GM12878 (cell line): Measurements from ENCODE around the gene PPL. TPM values are rescaled to one million over a fixed set of nuclear protein-coding genes. Genes with fewer than 3 reads are reported as not detected.

Experiments used
- ATAC-seq: fragments of 200-7000 bp; cut with Tn5 transposase; 3 replicates; pipeline ENCODE4 v1.9.1; 2020; ENCODE audit warnings: mild to moderate bottlenecking, moderate library complexity
- BruUV-seq: library from RNA; stranded (reverse); fragments of 400-500 nt; replicated peaks from 2 replicates; lab custom pipeline; 2021; lab: Mats Ljungman, UMichigan
- CTCF ChIA-PET: fragments of 300-600 bp; sonication (Branson Sonifier 250); formaldehyde crosslinking; extraction: SDS; loops from one replicate; lab custom pipeline; 2021; ENCODE audit warnings: inconsistent platforms; lab: Yijun Ruan, JAX
- POLR2A ChIA-PET: fragments of 350-600 bp; formaldehyde crosslinking; extraction: SDS; loops from one replicate; lab custom pipeline; 2021; ENCODE audit warnings: inconsistent platforms; lab: Charles Lee
- RAD21 ChIA-PET: fragments of 300-600 bp; sonication (Branson Sonifier 250); formaldehyde crosslinking; loops from one replicate; lab custom pipeline; 2023; ENCODE audit warnings: antibody characterized with exemption; ENCODE audit not compliant: unreplicated experiment; lab: Charles Lee
- SMC1A ChIA-PET: fragments of 300-600 bp; sonication (Branson Sonifier 250); formaldehyde crosslinking; loops from one replicate; lab custom pipeline; 2023; ENCODE audit not compliant: unreplicated experiment, uncharacterized antibody; lab: Charles Lee
- DNase-seq: peaks from one replicate; pipeline ENCODE4 v3.0.0-alpha.2; 2011; ENCODE audit warnings: low read depth, low spot score
- FAIRE-seq: peaks from 3 replicates; lab custom pipeline; 2011; peaks lifted over from hg19 to GRCh38; lab: Jason Lieb, UNC
- H2AFZ ChIP-seq: 2 replicates; pipeline ENCODE4 v1.6.0; 2011; ENCODE audit warnings: low read depth, low read length, control low read depth; ENCODE audit not compliant: control insufficient read depth
- H3K27ac ChIP-seq: 2 replicates; pipeline ENCODE4 v1.5.1; 2011; ENCODE audit warnings: control low read depth; ENCODE audit not compliant: control insufficient read depth, insufficient read depth
- H3K27me3 ChIP-seq, 2 experiments: replicated peaks in 1 of 2; 2 replicates each; pipeline versions ENCODE4 v1.6.0 to v1.6.1; 2011; ENCODE audit warnings: low read length in 1 of 2; ENCODE audit not compliant: control insufficient read depth in 2 of 2, insufficient read depth in 2 of 2
- H3K36me3 ChIP-seq, 2 experiments: 2 replicates each; pipeline ENCODE4 v1.5.1; 2011; ENCODE audit warnings: low read length in 1 of 2; ENCODE audit not compliant: control insufficient read depth in 2 of 2, insufficient read depth in 2 of 2
- H3K4me1 ChIP-seq: 2 replicates; pipeline ENCODE4 v1.6.1; 2011; ENCODE audit warnings: mild to moderate bottlenecking, low read length, moderate library complexity, mixed read lengths; ENCODE audit not compliant: control insufficient read depth, insufficient read depth
- H3K4me2 ChIP-seq: 2 replicates; pipeline ENCODE4 v1.6.0; 2011; ENCODE audit warnings: control low read depth; ENCODE audit not compliant: control insufficient read depth, insufficient read depth
- H3K4me3 ChIP-seq: fragments of 200-600 bp; sonication (generic); 2 replicates; pipeline ENCODE4 v1.5.1; 2016
- H3K79me2 ChIP-seq: 2 replicates; pipeline ENCODE4 v1.6.0; 2011; ENCODE audit warnings: low read length; ENCODE audit not compliant: control insufficient read depth, insufficient read depth
- H3K9ac ChIP-seq: 2 replicates; pipeline ENCODE4 v1.8.0; 2011; ENCODE audit warnings: low read length, control low read depth, mixed read lengths; ENCODE audit not compliant: control insufficient read depth, insufficient read depth
- H3K9me3 ChIP-seq: replicated peaks from 3 replicates; pipeline ENCODE4 v1.5.1; 2011; ENCODE audit warnings: mild to moderate bottlenecking, low read length; ENCODE audit not compliant: control insufficient read depth, insufficient read depth
- H4K20me1 ChIP-seq: 2 replicates; pipeline ENCODE4 v1.6.0; 2011; ENCODE audit not compliant: control insufficient read depth, insufficient read depth
- ASH2L ChIP-seq: fragments of 300-600, 200-600 bp; sonication (generic); IDR thresholded peaks from 2 replicates; pipeline ENCODE4 v1.6.1; 2017; ENCODE audit warnings: low read depth, mild to moderate bottlenecking, borderline replicate concordance
- ATF7 ChIP-seq: fragments of 450-650 bp; IDR thresholded peaks from 2 replicates; pipeline ENCODE4 v1.6.1; 2016; ENCODE audit warnings: low read depth, mild to moderate bottlenecking
- EP300 ChIP-seq, 2 experiments: fragments of 150-350 bp in 1 of 2; IDR thresholded peaks; 2 replicates each; pipeline ENCODE4 v1.6.1; 2011 to 2012; ENCODE audit warnings: low read depth in 2 of 2, low read length in 2 of 2, borderline replicate concordance in 1 of 2, improper control_type of control experiment in 1 of 2, inconsistent platforms in 1 of 2; ENCODE audit not compliant: control insufficient read depth in 1 of 2
- HSF1 ChIP-seq: fragments of 150-350 bp; IDR thresholded peaks from 2 replicates; pipeline ENCODE4 v1.6.1; 2014; ENCODE audit warnings: mild to moderate bottlenecking, low read depth, low read length
- RAD51 ChIP-seq: fragments of 450-650 bp; IDR thresholded peaks from 2 replicates; pipeline ENCODE4 v1.6.1; 2016; ENCODE audit warnings: moderate library complexity, mild to moderate bottlenecking, inconsistent platforms
- RCOR1 ChIP-seq: conservative IDR thresholded peaks from 2 replicates; pipeline ENCODE4 v1.6.1; 2012; ENCODE audit warnings: low read depth, low read length, improper control_type of control experiment
- SPI1 ChIP-seq: IDR thresholded peaks from 2 replicates; pipeline ENCODE4 v1.6.1; 2011; ENCODE audit warnings: low read depth, mild to moderate bottlenecking, low read length, moderate library complexity, borderline replicate concordance; ENCODE audit not compliant: insufficient read depth
- WGBS: methylation state at CpG from one replicate; pipeline ENCODE4 v1.1.6; 2016; ENCODE audit warnings: low lambda C conversion rate; ENCODE audit not compliant: insufficient replicate concordance, insufficient coverage; ENCODE audit errors: missing lambda C conversion rate; 5-methylcytosine and 5-hydroxymethylcytosine counted together
- in situ Hi-C: fragments of 300-500 bp; cut with MboI; formaldehyde crosslinking; loops from 9 replicates; pipeline ENCODE4 v1.14.3; 2018; ENCODE audit warnings: mixed read lengths
- intact Hi-C: fragments of 100-400 bp; cut with micrococcal nuclease; formaldehyde crosslinking; loops from one replicate; pipeline ENCODE4 v1.14.2; 2022; ENCODE audit not compliant: unreplicated experiment
- polyA plus RNA-seq, 11 experiments: library from polyadenylated mRNA; depleted of rRNA in 4 of 11; unstranded in 6 of 11; stranded (reverse) in 5 of 11; fragments of >200 nt; fragmentation: Nextera tagmentation in 4 of 11; fragmentation: Illumina TruSeq in 1 of 11; extraction: Ambion mirVana in 4 of 11; extraction: Trizol in 1 of 11; gene quantifications; 1 replicate in 1 of 11; 2 replicates in 10 of 11; pipeline versions ENCODE4 v1.2.1 to v1.2.3, GENCODE V29; 2011 to 2016; ENCODE audit warnings: inconsistent platforms in 2 of 11, missing spikeins in 2 of 11, low read depth in 1 of 11
- total RNA-seq, 4 experiments: library from RNA; depleted of rRNA in 3 of 4; stranded (reverse); fragments of >200 nt in 3 of 4; fragmentation: Illumina TruSeq in 1 of 4; extraction: Trizol in 1 of 4; gene quantifications; 2 replicates each; pipeline versions ENCODE4 v1.2.1 to v1.2.3, GENCODE V29; 2013 to 2021
- TF ChIP-seq, protein P1 (sequence below): IDR thresholded peaks from 2 replicates; pipeline ENCODE4 v1.6.1; 2012; ENCODE audit warnings: improper control_type of control experiment, low read depth, low read length; ENCODE audit not compliant: insufficient replicate concordance
- TF ChIP-seq, protein P2 (sequence below): IDR thresholded peaks from 2 replicates; pipeline ENCODE4 v1.6.1; 2012; ENCODE audit warnings: low read depth, low read length, improper control_type of control experiment
- TF ChIP-seq, protein P3 (sequence below): fragments of 450-650 bp; IDR thresholded peaks from 2 replicates; pipeline ENCODE4 v1.6.1; 2018; ENCODE audit warnings: borderline replicate concordance, mild to moderate bottlenecking; ENCODE audit not compliant: partially characterized antibody

PPL gene
- total and polyA plus RNA-seq, 10 of the 15 experiments (the other 5 are each of a cell fraction or from before 2014, with no cell fraction given), result 0.03 to 0.47 (median 0.05) TPM; not detected in 2

DNA sequence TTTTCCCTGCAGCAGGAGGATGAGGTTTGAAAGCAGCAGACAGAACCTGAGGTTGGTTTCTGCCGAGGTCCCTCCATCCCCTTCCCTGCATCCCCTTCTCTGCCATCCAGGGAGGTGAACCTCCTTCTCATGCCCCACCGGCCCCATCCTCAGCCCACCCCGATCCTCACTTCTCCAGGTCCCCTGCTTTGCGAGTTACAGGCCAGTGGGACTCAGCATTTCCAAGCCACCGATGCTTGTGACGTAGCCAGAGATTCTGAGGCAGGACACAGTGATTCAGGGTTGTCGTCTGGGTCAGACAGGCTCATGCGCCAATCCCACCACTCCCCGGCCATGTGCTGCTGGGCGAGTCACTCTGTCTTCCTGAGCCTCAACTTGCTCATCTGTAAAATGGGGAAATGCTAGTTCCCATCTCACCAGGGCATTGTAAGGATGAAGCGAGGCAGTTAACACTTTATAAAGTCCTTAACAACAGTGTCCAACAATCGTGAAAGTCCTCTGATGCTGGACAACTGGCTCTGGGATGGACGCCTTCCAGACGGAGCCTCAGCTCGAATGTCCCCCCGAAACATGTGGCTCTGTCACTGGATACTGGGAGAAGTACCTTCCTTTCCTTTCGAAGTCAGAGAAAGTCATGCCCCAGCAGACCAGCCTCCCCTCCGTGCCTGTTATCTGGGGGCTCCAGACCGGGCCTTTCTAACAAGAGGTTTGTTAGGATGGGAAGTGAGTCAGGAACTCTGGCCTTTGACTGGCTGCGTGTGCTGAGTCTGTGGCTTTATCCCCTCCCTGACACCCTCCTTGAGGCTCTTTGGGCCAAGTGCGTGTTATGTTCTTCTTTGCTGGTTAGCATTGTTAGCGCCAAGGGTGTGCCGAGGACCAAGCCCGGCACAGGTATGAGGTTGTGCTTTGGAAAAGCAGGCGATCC lies 43.0 kb upstream of the PPL start:
- POLR2A ChIA-PET, result no interaction called here
- ATAC-seq (no peak), DNase-seq (no peak)
- SMC1A ChIA-PET, result no interaction called here
- in situ Hi-C loops, result no loop called here
- Histone ChIP-seq H3K9me3 (peaks cover 5% of the 10 kb centered on the region; the same call in 1 of the 3 replicates), H4K20me1 (no peaks in the 10 kb centered on the region), H3K9ac (no peak overlapping the region), H3K4me2 (no peak overlapping the region), H3K36me3 (no peaks in the 10 kb centered on the region), H3K27ac (no peak overlapping the region), H3K4me1 (peaks cover 10% of the 10 kb centered on the region)
- no TSS peak for BruUV-seq
- no peak for TF ChIP-seq HSF1
- no peak for TF ChIP-seq ASH2L
- no peak for TF ChIP-seq ATF7
- no peak for TF ChIP-seq RAD51
- TF ChIP-seq RCOR1, result no peak
- TF ChIP-seq SPI1, result no peak
- TF ChIP-seq EP300 (IDR thresholded peaks at IDR 0.05; ENCODE audit: borderline replicate concordance in 1 of 2, control insufficient read depth in 1 of 2, low read depth in 2 of 2, low read length in 2 of 2), result no peak
- TF ChIP-seq, protein P1, sequence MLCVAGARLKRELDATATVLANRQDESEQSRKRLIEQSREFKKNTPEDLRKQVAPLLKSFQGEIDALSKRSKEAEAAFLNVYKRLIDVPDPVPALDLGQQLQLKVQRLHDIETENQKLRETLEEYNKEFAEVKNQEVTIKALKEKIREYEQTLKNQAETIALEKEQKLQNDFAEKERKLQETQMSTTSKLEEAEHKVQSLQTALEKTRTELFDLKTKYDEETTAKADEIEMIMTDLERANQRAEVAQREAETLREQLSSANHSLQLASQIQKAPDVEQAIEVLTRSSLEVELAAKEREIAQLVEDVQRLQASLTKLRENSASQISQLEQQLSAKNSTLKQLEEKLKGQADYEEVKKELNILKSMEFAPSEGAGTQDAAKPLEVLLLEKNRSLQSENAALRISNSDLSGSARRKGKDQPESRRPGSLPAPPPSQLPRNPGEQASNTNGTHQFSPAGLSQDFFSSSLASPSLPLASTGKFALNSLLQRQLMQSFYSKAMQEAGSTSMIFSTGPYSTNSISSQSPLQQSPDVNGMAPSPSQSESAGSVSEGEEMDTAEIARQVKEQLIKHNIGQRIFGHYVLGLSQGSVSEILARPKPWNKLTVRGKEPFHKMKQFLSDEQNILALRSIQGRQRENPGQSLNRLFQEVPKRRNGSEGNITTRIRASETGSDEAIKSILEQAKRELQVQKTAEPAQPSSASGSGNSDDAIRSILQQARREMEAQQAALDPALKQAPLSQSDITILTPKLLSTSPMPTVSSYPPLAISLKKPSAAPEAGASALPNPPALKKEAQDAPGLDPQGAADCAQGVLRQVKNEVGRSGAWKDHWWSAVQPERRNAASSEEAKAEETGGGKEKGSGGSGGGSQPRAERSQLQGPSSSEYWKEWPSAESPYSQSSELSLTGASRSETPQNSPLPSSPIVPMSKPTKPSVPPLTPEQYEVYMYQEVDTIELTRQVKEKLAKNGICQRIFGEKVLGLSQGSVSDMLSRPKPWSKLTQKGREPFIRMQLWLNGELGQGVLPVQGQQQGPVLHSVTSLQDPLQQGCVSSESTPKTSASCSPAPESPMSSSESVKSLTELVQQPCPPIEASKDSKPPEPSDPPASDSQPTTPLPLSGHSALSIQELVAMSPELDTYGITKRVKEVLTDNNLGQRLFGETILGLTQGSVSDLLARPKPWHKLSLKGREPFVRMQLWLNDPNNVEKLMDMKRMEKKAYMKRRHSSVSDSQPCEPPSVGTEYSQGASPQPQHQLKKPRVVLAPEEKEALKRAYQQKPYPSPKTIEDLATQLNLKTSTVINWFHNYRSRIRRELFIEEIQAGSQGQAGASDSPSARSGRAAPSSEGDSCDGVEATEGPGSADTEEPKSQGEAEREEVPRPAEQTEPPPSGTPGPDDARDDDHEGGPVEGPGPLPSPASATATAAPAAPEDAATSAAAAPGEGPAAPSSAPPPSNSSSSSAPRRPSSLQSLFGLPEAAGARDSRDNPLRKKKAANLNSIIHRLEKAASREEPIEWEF, result no peak
- TF ChIP-seq, protein P2, sequence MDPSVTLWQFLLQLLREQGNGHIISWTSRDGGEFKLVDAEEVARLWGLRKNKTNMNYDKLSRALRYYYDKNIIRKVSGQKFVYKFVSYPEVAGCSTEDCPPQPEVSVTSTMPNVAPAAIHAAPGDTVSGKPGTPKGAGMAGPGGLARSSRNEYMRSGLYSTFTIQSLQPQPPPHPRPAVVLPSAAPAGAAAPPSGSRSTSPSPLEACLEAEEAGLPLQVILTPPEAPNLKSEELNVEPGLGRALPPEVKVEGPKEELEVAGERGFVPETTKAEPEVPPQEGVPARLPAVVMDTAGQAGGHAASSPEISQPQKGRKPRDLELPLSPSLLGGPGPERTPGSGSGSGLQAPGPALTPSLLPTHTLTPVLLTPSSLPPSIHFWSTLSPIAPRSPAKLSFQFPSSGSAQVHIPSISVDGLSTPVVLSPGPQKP, result no peak
- TF ChIP-seq, protein P3, sequence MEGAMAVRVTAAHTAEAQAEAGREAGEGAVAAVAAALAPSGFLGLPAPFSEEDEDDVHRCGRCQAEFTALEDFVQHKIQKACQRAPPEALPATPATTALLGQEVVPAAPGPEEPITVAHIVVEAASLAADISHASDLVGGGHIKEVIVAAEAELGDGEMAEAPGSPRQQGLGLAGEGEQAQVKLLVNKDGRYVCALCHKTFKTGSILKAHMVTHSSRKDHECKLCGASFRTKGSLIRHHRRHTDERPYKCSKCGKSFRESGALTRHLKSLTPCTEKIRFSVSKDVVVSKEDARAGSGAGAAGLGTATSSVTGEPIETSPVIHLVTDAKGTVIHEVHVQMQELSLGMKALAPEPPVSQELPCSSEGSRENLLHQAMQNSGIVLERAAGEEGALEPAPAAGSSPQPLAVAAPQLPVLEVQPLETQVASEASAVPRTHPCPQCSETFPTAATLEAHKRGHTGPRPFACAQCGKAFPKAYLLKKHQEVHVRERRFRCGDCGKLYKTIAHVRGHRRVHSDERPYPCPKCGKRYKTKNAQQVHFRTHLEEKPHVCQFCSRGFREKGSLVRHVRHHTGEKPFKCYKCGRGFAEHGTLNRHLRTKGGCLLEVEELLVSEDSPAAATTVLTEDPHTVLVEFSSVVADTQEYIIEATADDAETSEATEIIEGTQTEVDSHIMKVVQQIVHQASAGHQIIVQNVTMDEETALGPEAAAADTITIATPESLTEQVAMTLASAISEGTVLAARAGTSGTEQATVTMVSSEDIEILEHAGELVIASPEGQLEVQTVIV, result no peak
- TF ChIP-seq, all 136 proteins: peak for 0
- ChIA-PET RAD21 (no interaction called here), CTCF (no interaction called here)
- no peak overlapping the region for H3K4me3 ChIP-seq
- no peak overlapping the region for H2AFZ ChIP-seq
- intact Hi-C loops, result loop anchor here (10.0 kb wide), 1 partner anchor 85 kb away; the partner anchor contains the start of gene C16orf89
- no peaks in the 10 kb centered on the region; a peak in 1 of 4 replicates for H3K27me3 ChIP-seq
- no peaks in the 10 kb centered on the region for H3K79me2 ChIP-seq
- no peak for FAIRE-seq
- 34% methylated on average over 25 of the region's 25 CpGs for WGBS
